Activated naive CD4-positive, alpha-beta T cell treated with Interleukin-2 at 50 U/mL for 16 hours (primary cell): ENCODE data around the gene KLHL6.

Experiments used
- DNase-seq: peaks from one replicate; pipeline ENCODE4 v3.0.0-alpha.2; 2020

KLHL6 gene

GRCh38 chr3:183502237-183503181 is 53.0 kb downstream of the KLHL6 start:
- DNase-seq = no peak

- DNase-seq = no peak
Measured at GRCh38 chr3:183500981-183501704, 54.4 kb downstream of the KLHL6 start.

- no peak for DNase-seq
Measured at GRCh38 chr3:183500319-183500718, 55.2 kb downstream of the KLHL6 start.

GRCh38 chr3:183498634-183499033 is 56.9 kb downstream of the KLHL6 start:
- no peak for DNase-seq

- no peak for DNase-seq
Measured at GRCh38 chr3:183497313-183497712, 58.2 kb downstream of the KLHL6 start.

GRCh38 chr3:183496311-183496710 is 59.2 kb downstream of the KLHL6 start:
- DNase-seq = no peak

GRCh38 chr3:183494341-183494740 is 61.2 kb downstream of the KLHL6 start:
- no peak for DNase-seq

- DNase-seq = no peak
Measured at GRCh38 chr3:183493296-183494045, 62.0 kb downstream of the KLHL6 start.

GRCh38 chr3:183492849-183493179 is 62.7 kb downstream of the KLHL6 start:
- DNase-seq = no peak

GRCh38 chr3:183491923-183492848 is 63.3 kb downstream of the KLHL6 start:
- no peak for DNase-seq

GRCh38 chr3:183491109-183491922 is 64.2 kb downstream of the KLHL6 start:
- DNase-seq = no peak

GRCh38 chr3:183490653-183491052 is 64.9 kb downstream of the KLHL6 start:
- no peak for DNase-seq

GRCh38 chr3:183490211-183490601 is 65.3 kb downstream of the KLHL6 start:
- no peak for DNase-seq

- no peak for DNase-seq
Measured at GRCh38 chr3:183489455-183490210, 65.9 kb downstream of the KLHL6 start.

- DNase-seq = no peak
Measured at GRCh38 chr3:183488343-183488742, 67.2 kb downstream of the KLHL6 start.

- DNase-seq = no peak
Measured at GRCh38 chr3:183487896-183488295, 67.6 kb downstream of the KLHL6 start.

- no peak for DNase-seq
Measured at GRCh38 chr3:183487016-183487415, 68.5 kb downstream of the KLHL6 start.

- DNase-seq = no peak
Measured at GRCh38 chr3:183486472-183486871, 69.0 kb downstream of the KLHL6 start.

- no peak for DNase-seq
Measured at GRCh38 chr3:183485585-183485984, 69.9 kb downstream of the KLHL6 start.

GRCh38 chr3:183485093-183485492 is 70.4 kb downstream of the KLHL6 start:
- DNase-seq = no peak
